K562 (cell line): ENCODE results near the gene TGM1. TPM values are rescaled to one million over a fixed set of nuclear protein-coding genes. Genes with fewer than 3 reads are reported as not detected.

ENCODE experiments used
- ATAC-seq: fragments of 200-7000 bp; cut with Tn5 transposase; 3 replicates; pipeline ENCODE4 v1.9.1; 2020; ENCODE audit warnings: moderate library complexity
- BruUV-seq: library from RNA; stranded (reverse); fragments of 400-500 nt; replicated peaks from 2 replicates; lab custom pipeline; 2021; lab: Mats Ljungman, UMichigan
- CTCF ChIA-PET: fragments of 300-600 bp; formaldehyde crosslinking; extraction: SDS; loops from one replicate; lab custom pipeline; 2021; ENCODE audit warnings: low intra/inter-chr PET ratio; lab: Yijun Ruan, JAX
- POLR2A ChIA-PET: fragments of 300-600, 350-650 bp; sonication (Branson Sonifier 250); formaldehyde crosslinking; extraction: SDS; loops from one replicate; lab custom pipeline; 2021; ENCODE audit warnings: antibody characterized with exemption, inconsistent platforms; lab: Yijun Ruan, JAX
- DNase-seq, 4 experiments: peaks; one replicate each; pipeline versions ENCODE4 v3.0.0 to v3.0.0-alpha.2; 2011 to 2018; ENCODE audit warnings: low spot score in 3 of 4, mixed read lengths in 3 of 4; ENCODE audit errors: extremely low read depth in 1 of 4
- FAIRE-seq: peaks from 2 replicates; lab custom pipeline; 2011; peaks lifted over from hg19 to GRCh38; lab: Jason Lieb, UNC
- H2AFZ ChIP-seq: 2 replicates; pipeline ENCODE4 v1.6.0; 2011; ENCODE audit warnings: low read depth, low read length, control low read depth, inconsistent platforms
- H3K27ac ChIP-seq: fragments of 200-600 bp; 3 replicates; pipeline ENCODE4 v1.8.0; 2011; ENCODE audit warnings: low read depth, mild to moderate bottlenecking, control low read depth, inconsistent platforms, low read length, moderate library complexity, mixed read lengths; ENCODE audit errors: extremely low read depth
- H3K27me3 ChIP-seq, 2 experiments: fragments of 300-600 bp in 1 of 2; 2 replicates in 1 of 2; 3 replicates in 1 of 2; pipeline versions ENCODE4 v1.6.0 to v1.8.0; 2011; ENCODE audit warnings: inconsistent platforms in 2 of 2, low read length in 2 of 2, mild to moderate bottlenecking in 1 of 2, mixed read lengths in 1 of 2, moderate library complexity in 1 of 2; ENCODE audit not compliant: control insufficient read depth in 2 of 2, insufficient read depth in 2 of 2
- H3K36me3 ChIP-seq: fragments of 300-600 bp; 3 replicates; pipeline ENCODE4 v1.8.0; 2011; ENCODE audit warnings: mild to moderate bottlenecking, low read length, inconsistent platforms; ENCODE audit not compliant: control insufficient read depth, insufficient read depth
- H3K4me1 ChIP-seq, 2 experiments: fragments of 200-600 bp in 1 of 2; replicated peaks in 1 of 2; 2 replicates in 1 of 2; 3 replicates in 1 of 2; pipeline versions ENCODE4 v1.5.1 to v1.8.0; 2011; ENCODE audit warnings: inconsistent platforms in 2 of 2, low read length in 2 of 2, mild to moderate bottlenecking in 1 of 2, mixed read lengths in 1 of 2, moderate library complexity in 1 of 2; ENCODE audit not compliant: control insufficient read depth in 2 of 2, insufficient read depth in 2 of 2
- H3K4me2 ChIP-seq: 2 replicates; pipeline ENCODE4 v1.6.1; 2011; ENCODE audit warnings: low read length, control low read depth, inconsistent platforms, mixed read lengths; ENCODE audit not compliant: insufficient read depth
- H3K4me3 ChIP-seq: fragments of 200-600 bp; sonication (generic), shearing (Covaris generic); 2 replicates; pipeline ENCODE4 v1.5.1; 2016; ENCODE audit warnings: control low read depth, inconsistent platforms
- H3K79me2 ChIP-seq: fragments of 200-600 bp; 3 replicates; pipeline ENCODE4 v1.8.0; 2011; ENCODE audit warnings: low read length, inconsistent platforms; ENCODE audit not compliant: control insufficient read depth, insufficient read depth
- H3K9ac ChIP-seq, 2 experiments: 2 replicates each; pipeline versions ENCODE4 v1.6.0 to v1.6.1; 2011; ENCODE audit warnings: low read depth in 2 of 2, low read length in 2 of 2, control low read depth in 1 of 2, inconsistent platforms in 1 of 2, mild to moderate bottlenecking in 1 of 2, mixed read lengths in 1 of 2; ENCODE audit not compliant: insufficient read depth in 1 of 2
- H3K9me1 ChIP-seq: one replicate; pipeline ENCODE4 v1.6.0; 2011; ENCODE audit warnings: inconsistent platforms, mild to moderate bottlenecking, low read length, moderate library complexity; ENCODE audit not compliant: control insufficient read depth, insufficient read depth
- H3K9me3 ChIP-seq: replicated peaks from 2 replicates; pipeline ENCODE4 v1.5.1; 2011; ENCODE audit warnings: low read depth, low read length, inconsistent platforms; ENCODE audit not compliant: control insufficient read depth, insufficient read depth
- H4K20me1 ChIP-seq: replicated peaks from 2 replicates; pipeline ENCODE4 v1.6.1; 2011; ENCODE audit warnings: low read length, inconsistent platforms, mixed read lengths; ENCODE audit not compliant: control insufficient read depth, insufficient read depth
- IFI16 ChIP-seq: fragments of 250-450 bp; sonication (Bioruptor Pico); IDR thresholded peaks from 2 replicates; pipeline ENCODE4 v2.1.2; 2022; ENCODE audit warnings: mild to moderate bottlenecking, inconsistent platforms
- MTA3 ChIP-seq: fragments of 450-650 bp; formaldehyde crosslinking; IDR thresholded peaks from 2 replicates; pipeline ENCODE4 v1.6.1; 2017; ENCODE audit warnings: mild to moderate bottlenecking, borderline replicate concordance
- PRMT5 ChIP-seq: sonication (generic); formaldehyde crosslinking; IDR thresholded peaks from 2 replicates; pipeline ENCODE4 v1.5.0; 2020; ENCODE audit warnings: missing genetic modification reagents
- TAF7 ChIP-seq: fragments of 450-650 bp; IDR thresholded peaks from 2 replicates; pipeline ENCODE4 v1.6.1; 2016; ENCODE audit warnings: missing genetic modification characterization, missing compliant biosample characterization
- TARDBP ChIP-seq: fragments of 450-650 bp; IDR thresholded peaks from 2 replicates; pipeline ENCODE4 v1.6.1; 2016
- ZNF75A ChIP-seq: fragments of 450-650 bp; formaldehyde crosslinking; IDR thresholded peaks from 2 replicates; pipeline ENCODE4 v1.4.0; 2020; ENCODE audit warnings: mild to moderate bottlenecking
- WGBS: fragments of 100-300 bp; shearing (Covaris generic); methylation state at CpG from one replicate; pipeline ENCODE4 v1.1.6; 2016; ENCODE audit warnings: low coverage, mixed read lengths; ENCODE audit not compliant: insufficient coverage; ENCODE audit errors: missing lambda C conversion rate; 5-methylcytosine and 5-hydroxymethylcytosine counted together
- in situ Hi-C: fragments of 300-500 bp; cut with MboI; formaldehyde crosslinking; loops from 4 replicates; pipeline ENCODE4 v1.15.0; 2018; ENCODE audit warnings: inconsistent platforms, mixed read lengths
- intact Hi-C: fragments of 100-400 bp; cut with micrococcal nuclease; formaldehyde crosslinking; loops from 2 replicates; pipeline ENCODE4 v1.14.2; 2022
- polyA plus RNA-seq, 8 experiments: library from polyadenylated mRNA; depleted of rRNA in 4 of 8; stranded (reverse) in 5 of 8; unstranded in 3 of 8; fragments of >200 nt; fragmentation: Nextera tagmentation in 2 of 8; fragmentation: Illumina TruSeq in 1 of 8; extraction: Ambion mirVana in 2 of 8; extraction: Trizol in 1 of 8; gene quantifications; 2 replicates each; pipeline versions ENCODE4 v1.2.1 to v1.2.3, GENCODE V29; 2011 to 2014; ENCODE audit warnings: inconsistent platforms in 1 of 8, missing spikeins in 1 of 8
- total RNA-seq, 7 experiments: library from RNA; depleted of rRNA in 6 of 7; stranded (reverse); fragments of >200 nt in 6 of 7; fragmentation: Illumina TruSeq in 2 of 7; extraction: Trizol in 2 of 7; gene quantifications; 2 replicates each; pipeline versions ENCODE4 v1.2.1 to v1.2.3, GENCODE V29; 2011 to 2021; ENCODE audit warnings: low replicate concordance in 1 of 7
- TF ChIP-seq, protein P1 (sequence below): fragments of 250-450 bp; sonication (Bioruptor Pico); IDR thresholded peaks from 2 replicates; pipeline ENCODE4 v1.5.0; 2021; ENCODE audit warnings: mild to moderate bottlenecking, borderline replicate concordance
- TF ChIP-seq, protein P2 (sequence below): fragments of 250-450 bp; sonication (Bioruptor Pico); IDR thresholded peaks from 2 replicates; pipeline ENCODE4 v1.8.0; 2022; ENCODE audit warnings: inconsistent platforms, mild to moderate bottlenecking, moderate library complexity, borderline replicate concordance

The TGM1 gene
- total and polyA plus RNA-seq, 9 of the 15 experiments (the other 6 are each of a cell fraction or from before 2014, with no cell fraction given), result 0.13 to 4.4 (median 0.88) TPM

DNA sequence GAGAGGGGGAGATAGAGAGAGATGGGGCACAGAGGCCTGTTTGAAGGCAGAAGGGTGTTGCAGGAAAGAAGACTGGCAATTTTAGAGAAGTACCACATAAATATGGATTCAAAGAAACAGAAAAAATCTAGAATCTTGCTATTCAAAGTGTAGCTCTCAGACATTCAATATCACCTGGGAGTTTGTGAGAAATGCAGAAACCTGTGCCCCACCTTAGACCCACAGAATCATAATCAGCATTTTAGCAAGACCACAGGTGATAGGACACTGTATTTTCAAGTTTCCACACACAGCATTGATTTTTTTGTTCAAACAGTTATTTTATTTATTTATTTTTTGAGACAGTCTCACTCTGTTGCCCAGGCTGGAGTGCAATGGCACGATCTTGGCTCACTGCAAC lies 34.1 kb downstream of the TGM1 start:
- intact Hi-C loops, result no loop called here
- TF ChIP-seq TARDBP, result no peak
- TF ChIP-seq TAF7 (tag), result no peak
- TF ChIP-seq, protein P1, sequence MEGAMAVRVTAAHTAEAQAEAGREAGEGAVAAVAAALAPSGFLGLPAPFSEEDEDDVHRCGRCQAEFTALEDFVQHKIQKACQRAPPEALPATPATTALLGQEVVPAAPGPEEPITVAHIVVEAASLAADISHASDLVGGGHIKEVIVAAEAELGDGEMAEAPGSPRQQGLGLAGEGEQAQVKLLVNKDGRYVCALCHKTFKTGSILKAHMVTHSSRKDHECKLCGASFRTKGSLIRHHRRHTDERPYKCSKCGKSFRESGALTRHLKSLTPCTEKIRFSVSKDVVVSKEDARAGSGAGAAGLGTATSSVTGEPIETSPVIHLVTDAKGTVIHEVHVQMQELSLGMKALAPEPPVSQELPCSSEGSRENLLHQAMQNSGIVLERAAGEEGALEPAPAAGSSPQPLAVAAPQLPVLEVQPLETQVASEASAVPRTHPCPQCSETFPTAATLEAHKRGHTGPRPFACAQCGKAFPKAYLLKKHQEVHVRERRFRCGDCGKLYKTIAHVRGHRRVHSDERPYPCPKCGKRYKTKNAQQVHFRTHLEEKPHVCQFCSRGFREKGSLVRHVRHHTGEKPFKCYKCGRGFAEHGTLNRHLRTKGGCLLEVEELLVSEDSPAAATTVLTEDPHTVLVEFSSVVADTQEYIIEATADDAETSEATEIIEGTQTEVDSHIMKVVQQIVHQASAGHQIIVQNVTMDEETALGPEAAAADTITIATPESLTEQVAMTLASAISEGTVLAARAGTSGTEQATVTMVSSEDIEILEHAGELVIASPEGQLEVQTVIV, result no peak
- no peak for TF ChIP-seq ZNF75A (CRISPR knock-in tag)
- TF ChIP-seq PRMT5 (CRISPR knock-in tag), result no peak
- no peak for TF ChIP-seq MTA3
- TF ChIP-seq IFI16 (CRISPR knock-in tag), result no peak
- TF ChIP-seq, protein P2, sequence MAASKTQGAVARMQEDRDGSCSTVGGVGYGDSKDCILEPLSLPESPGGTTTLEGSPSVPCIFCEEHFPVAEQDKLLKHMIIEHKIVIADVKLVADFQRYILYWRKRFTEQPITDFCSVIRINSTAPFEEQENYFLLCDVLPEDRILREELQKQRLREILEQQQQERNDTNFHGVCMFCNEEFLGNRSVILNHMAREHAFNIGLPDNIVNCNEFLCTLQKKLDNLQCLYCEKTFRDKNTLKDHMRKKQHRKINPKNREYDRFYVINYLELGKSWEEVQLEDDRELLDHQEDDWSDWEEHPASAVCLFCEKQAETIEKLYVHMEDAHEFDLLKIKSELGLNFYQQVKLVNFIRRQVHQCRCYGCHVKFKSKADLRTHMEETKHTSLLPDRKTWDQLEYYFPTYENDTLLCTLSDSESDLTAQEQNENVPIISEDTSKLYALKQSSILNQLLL, result no peak

More for the DNA sequence above, 34.1 kb downstream of the TGM1 start:
- FAIRE-seq, result no peak
- no peaks in the 10 kb centered on the region for H3K9me3 ChIP-seq
- POLR2A ChIA-PET, result no interaction called here
- no TSS peak for BruUV-seq
- peaks cover 60% of the 10 kb centered on the region for H3K79me2 ChIP-seq
- H3K4me1 ChIP-seq, result peaks cover 6% of the 10 kb centered on the region in 2 experiments; a peak in 4 of 5 replicates
- no peak for DNase-seq
- no peak for ATAC-seq
- no peak overlapping the region for H2AFZ ChIP-seq
- no peaks in the 10 kb centered on the region for H3K27me3 ChIP-seq
- no peak overlapping the region for H3K27ac ChIP-seq
- no peak overlapping the region for H3K4me2 ChIP-seq
- no peaks in the 10 kb centered on the region for H3K9me1 ChIP-seq
- no peak overlapping the region for H3K4me3 ChIP-seq
- peaks cover 12% of the 10 kb centered on the region; the same call in 1 of the 3 replicates for H3K36me3 ChIP-seq
- WGBS, result 0% methylated on average over 1 of the region's 1 CpG
- in situ Hi-C loops, result no loop called here
- no peaks in the 10 kb centered on the region for H4K20me1 ChIP-seq
- H3K9ac ChIP-seq, result no peak overlapping the region
- CTCF ChIA-PET, result no interaction called here
